Astrocyte of the spinal cord (primary cell): ENCODE data around the gene BCAS3.

ENCODE experiments used
- DNase-seq: peaks from one replicate; pipeline ENCODE4 v3.0.0; 2011; ENCODE audit warnings: low read depth, low spot score
- H3K4me3 ChIP-seq: 2 replicates; pipeline ENCODE4 v1.5.1; 2011; ENCODE audit warnings: low read depth, mild to moderate bottlenecking, low read length, moderate library complexity
- CTCF ChIP-seq: IDR thresholded peaks from 2 replicates; pipeline ENCODE4 v1.5.1; 2012; ENCODE audit warnings: low read depth, mild to moderate bottlenecking, low read length, inconsistent platforms
- in situ Hi-C: cut with HindIII; loops from 2 replicates; pipeline ENCODE4 v1.10.0; 2017; ENCODE audit warnings: low sequenced_read_pairs

BCAS3 gene

GRCh38 chr17:60910415-60910814 is 232.8 kb downstream of the BCAS3 start:
- DNase-seq, result no peak
- TF ChIP-seq CTCF, result no peak
- H3K4me3 ChIP-seq, result no peak overlapping the region
- in situ Hi-C loops, result no loop called here

GRCh38 chr17:60914078-60914477 is 236.4 kb downstream of the BCAS3 start:
- no peak for TF ChIP-seq CTCF
- in situ Hi-C loops, result no loop called here

GRCh38 chr17:60916043-60916442 is 238.4 kb downstream of the BCAS3 start:
- no peak for TF ChIP-seq CTCF
- no peak overlapping the region for H3K4me3 ChIP-seq
- in situ Hi-C loops, result no loop called here
- DNase-seq, result no peak

More at GRCh38 chr17:60914078-60914477, 236.4 kb downstream of the BCAS3 start:
- no peak for DNase-seq
- H3K4me3 ChIP-seq, result no peak overlapping the region

- DNase-seq, result no peak
- in situ Hi-C loops, result no loop called here
Measured at GRCh38 chr17:60920107-60920506, 242.5 kb downstream of the BCAS3 start.

GRCh38 chr17:60923000-60923399 is 245.3 kb downstream of the BCAS3 start:
- no peak for DNase-seq
- H3K4me3 ChIP-seq, result no peak overlapping the region
- TF ChIP-seq CTCF, result no peak
- in situ Hi-C loops, result no loop called here

More at GRCh38 chr17:60920107-60920506, 242.5 kb downstream of the BCAS3 start:
- H3K4me3 ChIP-seq, result no peak overlapping the region
- TF ChIP-seq CTCF, result no peak

- DNase-seq, result no peak
- in situ Hi-C loops, result no loop called here
- no peak overlapping the region for H3K4me3 ChIP-seq
- TF ChIP-seq CTCF, result no peak
Measured at GRCh38 chr17:60926466-60927183, 249.0 kb downstream of the BCAS3 start.
